K562 (cell line): ENCODE results near the gene RSF1. TPM values are rescaled to one million over a fixed set of nuclear protein-coding genes. Genes with fewer than 3 reads are reported as not detected.

ENCODE experiments used
- DPF2 ChIP-seq: fragments of 450-650 bp; IDR thresholded peaks from 2 replicates; pipeline ENCODE4 v1.6.1; 2016
- EHMT2 ChIP-seq: fragments of 450-650 bp; IDR thresholded peaks from 2 replicates; pipeline ENCODE4 v1.6.1; 2018; ENCODE audit warnings: antibody characterized with exemption
- HMGN3 ChIP-seq: IDR thresholded peaks from 2 replicates; pipeline ENCODE4 v1.6.1; 2011; ENCODE audit warnings: borderline replicate concordance, low read depth, mild to moderate bottlenecking, mixed read lengths, low read length; ENCODE audit not compliant: insufficient read length; ENCODE audit errors: extremely low read depth
- NCOR1 ChIP-seq: fragments of 450-650 bp; IDR thresholded peaks from 2 replicates; pipeline ENCODE4 v1.6.1; 2016; ENCODE audit warnings: mild to moderate bottlenecking, moderate library complexity
- NFXL1 ChIP-seq: fragments of 450-650 bp; formaldehyde crosslinking; IDR thresholded peaks from 2 replicates; pipeline ENCODE4 v1.4.0; 2021; ENCODE audit warnings: mild to moderate bottlenecking
- NR2C1 ChIP-seq, 2 experiments: fragments of 450-650 bp; IDR thresholded peaks; 2 replicates each; pipeline ENCODE4 v1.6.1; 2017; ENCODE audit warnings: mild to moderate bottlenecking in 2 of 2, antibody characterized with exemption in 1 of 2, inconsistent platforms in 1 of 2, missing compliant biosample characterization in 1 of 2, missing genetic modification characterization in 1 of 2
- RBFOX2 ChIP-seq: fragments of 200-400 bp; formaldehyde crosslinking; IDR thresholded peaks from 2 replicates; pipeline ENCODE4 v1.6.1; 2017; ENCODE audit warnings: low read depth, mild to moderate bottlenecking, low read length, moderate library complexity
- SAFB ChIP-seq: fragments of 200-400 bp; formaldehyde crosslinking; IDR thresholded peaks from 2 replicates; pipeline ENCODE4 v1.6.1; 2017; ENCODE audit warnings: low read depth, low read length, borderline replicate concordance
- SREBF2 ChIP-seq: sonication (generic); formaldehyde crosslinking; IDR thresholded peaks from 2 replicates; pipeline ENCODE4 v1.4.0; 2020; ENCODE audit warnings: mild to moderate bottlenecking, missing genetic modification reagents
- TAF1 ChIP-seq: IDR thresholded peaks from 2 replicates; pipeline ENCODE4 v1.6.1; 2011; ENCODE audit warnings: mild to moderate bottlenecking, low read length, moderate library complexity; ENCODE audit not compliant: insufficient read depth, control insufficient read depth, severe bottlenecking; ENCODE audit errors: extremely low read depth
- polyA plus RNA-seq, 8 experiments: library from polyadenylated mRNA; depleted of rRNA in 4 of 8; stranded (reverse) in 5 of 8; unstranded in 3 of 8; fragments of >200 nt; fragmentation: Nextera tagmentation in 2 of 8; fragmentation: Illumina TruSeq in 1 of 8; extraction: Ambion mirVana in 2 of 8; extraction: Trizol in 1 of 8; gene quantifications; 2 replicates each; pipeline versions ENCODE4 v1.2.1 to v1.2.3, GENCODE V29; 2011 to 2014; ENCODE audit warnings: inconsistent platforms in 1 of 8, missing spikeins in 1 of 8
- total RNA-seq, 7 experiments: library from RNA; depleted of rRNA in 6 of 7; stranded (reverse); fragments of >200 nt in 6 of 7; fragmentation: Illumina TruSeq in 2 of 7; extraction: Trizol in 2 of 7; gene quantifications; 2 replicates each; pipeline versions ENCODE4 v1.2.1 to v1.2.3, GENCODE V29; 2011 to 2021; ENCODE audit warnings: low replicate concordance in 1 of 7
- TF ChIP-seq, protein P1 (sequence below): fragments of 250-450 bp; sonication (Bioruptor Pico); IDR thresholded peaks from 2 replicates; pipeline ENCODE4 v1.5.0; 2021
- TF ChIP-seq, protein P2 (sequence below), 3 experiments: fragments of 200-800 bp in 1 of 3; sonication (Bioruptor generic) in 1 of 3; sonication (generic) in 1 of 3; formaldehyde crosslinking in 1 of 3; IDR thresholded peaks; 2 replicates each; pipeline versions ENCODE4 v1.6.1 to v1.8.0; 2016 to 2022; ENCODE audit warnings: mild to moderate bottlenecking in 2 of 3, missing compliant biosample characterization in 2 of 3, missing genetic modification characterization in 2 of 3, missing genetic modification reagents in 1 of 3
- TF ChIP-seq, protein P3 (sequence below): fragments of 150-350 bp; conservative IDR thresholded peaks from 2 replicates; pipeline ENCODE4 v1.6.1; 2014; ENCODE audit warnings: low read length
- TF ChIP-seq, protein P4 (sequence below): fragments of 250-450 bp; sonication (Bioruptor Pico); IDR thresholded peaks from 2 replicates; pipeline ENCODE4 v1.5.0; 2022; ENCODE audit warnings: mild to moderate bottlenecking
- TF ChIP-seq, protein P5 (sequence below): IDR thresholded peaks from 2 replicates; pipeline ENCODE4 v1.6.1; 2016; ENCODE audit warnings: missing genetic modification characterization, missing compliant biosample characterization
- TF ChIP-seq, protein P6 (sequence below): fragments of 450-650 bp; formaldehyde crosslinking; IDR thresholded peaks from 2 replicates; pipeline ENCODE4 v1.4.0; 2022; ENCODE audit warnings: missing genetic modification characterization

The RSF1 gene
- total and polyA plus RNA-seq, 9 of the 15 experiments (the other 6 are each of a cell fraction or from before 2014, with no cell fraction given) = 9.7 to 63.6 (median 42.8) TPM

DNA sequence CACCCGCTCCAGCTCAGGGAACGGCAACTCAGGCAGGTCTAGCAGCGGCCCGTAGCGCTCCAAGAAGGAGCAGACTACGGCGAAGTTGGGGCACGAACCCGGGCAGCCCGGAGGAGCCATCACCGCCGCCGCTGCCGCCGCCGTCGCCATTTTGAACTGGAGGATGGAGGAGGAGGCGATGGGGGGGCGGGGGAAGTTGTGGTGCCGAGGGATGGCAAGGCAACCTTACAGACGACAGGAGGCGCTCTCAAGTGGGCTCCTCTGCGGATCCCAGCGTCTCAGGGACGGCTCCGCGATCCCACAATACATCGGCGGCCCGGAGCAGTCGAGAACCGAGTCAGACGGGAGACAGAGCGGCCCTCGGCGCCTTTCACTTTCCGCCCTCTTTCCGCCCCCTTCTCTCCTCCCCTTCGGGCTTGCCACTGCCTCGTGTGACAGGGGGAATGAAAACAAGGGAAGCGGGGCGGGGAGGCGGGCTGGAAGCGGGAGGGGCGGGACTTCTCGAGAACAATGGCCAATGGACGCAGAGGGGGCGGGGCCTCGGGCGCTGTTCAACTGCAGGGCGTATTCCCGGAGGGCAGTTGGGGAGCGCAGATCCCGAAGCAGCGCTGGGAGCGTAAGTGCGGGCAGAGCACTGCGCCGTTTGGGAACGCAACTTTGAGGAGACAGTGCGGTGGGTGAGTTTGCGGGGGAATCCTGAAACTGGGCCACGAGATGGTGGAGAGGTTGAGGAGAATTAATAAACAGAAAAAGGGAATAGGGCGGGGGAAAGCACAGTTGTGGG, at the start of gene RSF1, which contains the start of gene AAMDC (continued):
- no peak for TF ChIP-seq SREBF2 (CRISPR knock-in tag)
- TF ChIP-seq, protein P1, sequence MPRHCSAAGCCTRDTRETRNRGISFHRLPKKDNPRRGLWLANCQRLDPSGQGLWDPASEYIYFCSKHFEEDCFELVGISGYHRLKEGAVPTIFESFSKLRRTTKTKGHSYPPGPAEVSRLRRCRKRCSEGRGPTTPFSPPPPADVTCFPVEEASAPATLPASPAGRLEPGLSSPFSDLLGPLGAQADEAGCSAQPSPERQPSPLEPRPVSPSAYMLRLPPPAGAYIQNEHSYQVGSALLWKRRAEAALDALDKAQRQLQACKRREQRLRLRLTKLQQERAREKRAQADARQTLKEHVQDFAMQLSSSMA = no peak
- TF ChIP-seq SAFB = no peak
- TF ChIP-seq, protein P2, sequence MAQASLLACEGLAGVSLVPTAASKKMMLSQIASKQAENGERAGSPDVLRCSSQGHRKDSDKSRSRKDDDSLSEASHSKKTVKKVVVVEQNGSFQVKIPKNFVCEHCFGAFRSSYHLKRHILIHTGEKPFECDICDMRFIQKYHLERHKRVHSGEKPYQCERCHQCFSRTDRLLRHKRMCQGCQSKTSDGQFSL (CRISPR knock-in tag; IDR thresholded peaks at IDR 0.05) = peak; percentile 98
- TF ChIP-seq, protein P2 (tag; IDR thresholded peaks at IDR 0.05) = peak in 1 of 2 experiments; percentile 97; a peak in 2 of 4 replicates
- TF ChIP-seq, protein P3, sequence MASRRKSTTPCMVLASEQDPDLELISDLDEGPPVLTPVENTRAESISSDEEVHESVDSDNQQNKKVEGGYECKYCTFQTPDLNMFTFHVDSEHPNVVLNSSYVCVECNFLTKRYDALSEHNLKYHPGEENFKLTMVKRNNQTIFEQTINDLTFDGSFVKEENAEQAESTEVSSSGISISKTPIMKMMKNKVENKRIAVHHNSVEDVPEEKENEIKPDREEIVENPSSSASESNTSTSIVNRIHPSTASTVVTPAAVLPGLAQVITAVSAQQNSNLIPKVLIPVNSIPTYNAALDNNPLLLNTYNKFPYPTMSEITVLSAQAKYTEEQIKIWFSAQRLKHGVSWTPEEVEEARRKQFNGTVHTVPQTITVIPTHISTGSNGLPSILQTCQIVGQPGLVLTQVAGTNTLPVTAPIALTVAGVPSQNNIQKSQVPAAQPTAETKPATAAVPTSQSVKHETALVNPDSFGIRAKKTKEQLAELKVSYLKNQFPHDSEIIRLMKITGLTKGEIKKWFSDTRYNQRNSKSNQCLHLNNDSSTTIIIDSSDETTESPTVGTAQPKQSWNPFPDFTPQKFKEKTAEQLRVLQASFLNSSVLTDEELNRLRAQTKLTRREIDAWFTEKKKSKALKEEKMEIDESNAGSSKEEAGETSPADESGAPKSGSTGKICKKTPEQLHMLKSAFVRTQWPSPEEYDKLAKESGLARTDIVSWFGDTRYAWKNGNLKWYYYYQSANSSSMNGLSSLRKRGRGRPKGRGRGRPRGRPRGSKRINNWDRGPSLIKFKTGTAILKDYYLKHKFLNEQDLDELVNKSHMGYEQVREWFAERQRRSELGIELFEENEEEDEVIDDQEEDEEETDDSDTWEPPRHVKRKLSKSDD = no peak
- peak; percentile 54; the same call in 1 of the 2 replicates for TF ChIP-seq NR2C1 (IDR thresholded peaks at IDR 0.05)
- TF ChIP-seq NR2C1 (tag; IDR thresholded peaks at IDR 0.05) = no peak
- TF ChIP-seq, protein P4, sequence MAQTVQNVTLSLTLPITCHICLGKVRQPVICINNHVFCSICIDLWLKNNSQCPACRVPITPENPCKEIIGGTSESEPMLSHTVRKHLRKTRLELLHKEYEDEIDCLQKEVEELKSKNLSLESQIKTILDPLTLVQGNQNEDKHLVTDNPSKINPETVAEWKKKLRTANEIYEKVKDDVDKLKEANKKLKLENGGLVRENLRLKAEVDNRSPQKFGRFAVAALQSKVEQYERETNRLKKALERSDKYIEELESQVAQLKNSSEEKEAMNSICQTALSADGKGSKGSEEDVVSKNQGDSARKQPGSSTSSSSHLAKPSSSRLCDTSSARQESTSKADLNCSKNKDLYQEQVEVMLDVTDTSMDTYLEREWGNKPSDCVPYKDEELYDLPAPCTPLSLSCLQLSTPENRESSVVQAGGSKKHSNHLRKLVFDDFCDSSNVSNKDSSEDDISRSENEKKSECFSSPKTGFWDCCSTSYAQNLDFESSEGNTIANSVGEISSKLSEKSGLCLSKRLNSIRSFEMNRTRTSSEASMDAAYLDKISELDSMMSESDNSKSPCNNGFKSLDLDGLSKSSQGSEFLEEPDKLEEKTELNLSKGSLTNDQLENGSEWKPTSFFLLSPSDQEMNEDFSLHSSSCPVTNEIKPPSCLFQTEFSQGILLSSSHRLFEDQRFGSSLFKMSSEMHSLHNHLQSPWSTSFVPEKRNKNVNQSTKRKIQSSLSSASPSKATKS (CRISPR knock-in tag) = no peak
- TF ChIP-seq, protein P5, sequence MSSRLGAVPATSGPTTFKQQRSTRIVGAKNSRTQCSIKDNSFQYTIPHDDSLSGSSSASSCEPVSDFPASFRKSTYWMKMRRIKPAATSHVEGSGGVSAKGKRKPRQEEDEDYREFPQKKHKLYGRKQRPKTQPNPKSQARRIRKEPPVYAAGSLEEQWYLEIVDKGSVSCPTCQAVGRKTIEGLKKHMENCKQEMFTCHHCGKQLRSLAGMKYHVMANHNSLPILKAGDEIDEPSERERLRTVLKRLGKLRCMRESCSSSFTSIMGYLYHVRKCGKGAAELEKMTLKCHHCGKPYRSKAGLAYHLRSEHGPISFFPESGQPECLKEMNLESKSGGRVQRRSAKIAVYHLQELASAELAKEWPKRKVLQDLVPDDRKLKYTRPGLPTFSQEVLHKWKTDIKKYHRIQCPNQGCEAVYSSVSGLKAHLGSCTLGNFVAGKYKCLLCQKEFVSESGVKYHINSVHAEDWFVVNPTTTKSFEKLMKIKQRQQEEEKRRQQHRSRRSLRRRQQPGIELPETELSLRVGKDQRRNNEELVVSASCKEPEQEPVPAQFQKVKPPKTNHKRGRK (tag) = no peak
- TF ChIP-seq DPF2 = peak; percentile 30; the same call in 1 of the 2 replicates
- TF ChIP-seq NCOR1 = peak; percentile 47
- TF ChIP-seq RBFOX2 = peak; percentile 95
- TF ChIP-seq HMGN3 = no peak
- TF ChIP-seq NFXL1 (CRISPR knock-in tag) = no peak
- TF ChIP-seq EHMT2 = 0 out of 2 replicates have a peak, but pooled peaks have one; percentile 34
- TF ChIP-seq, protein P6, sequence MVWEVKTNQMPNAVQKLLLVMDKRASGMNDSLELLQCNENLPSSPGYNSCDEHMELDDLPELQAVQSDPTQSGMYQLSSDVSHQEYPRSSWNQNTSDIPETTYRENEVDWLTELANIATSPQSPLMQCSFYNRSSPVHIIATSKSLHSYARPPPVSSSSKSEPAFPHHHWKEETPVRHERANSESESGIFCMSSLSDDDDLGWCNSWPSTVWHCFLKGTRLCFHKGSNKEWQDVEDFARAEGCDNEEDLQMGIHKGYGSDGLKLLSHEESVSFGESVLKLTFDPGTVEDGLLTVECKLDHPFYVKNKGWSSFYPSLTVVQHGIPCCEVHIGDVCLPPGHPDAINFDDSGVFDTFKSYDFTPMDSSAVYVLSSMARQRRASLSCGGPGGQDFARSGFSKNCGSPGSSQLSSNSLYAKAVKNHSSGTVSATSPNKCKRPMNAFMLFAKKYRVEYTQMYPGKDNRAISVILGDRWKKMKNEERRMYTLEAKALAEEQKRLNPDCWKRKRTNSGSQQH (CRISPR knock-in tag) = no peak
- peak; percentile 96 for TF ChIP-seq TAF1
